Measurements from ENCODE around the gene RACGAP1.

RACGAP1 gene

DNA sequence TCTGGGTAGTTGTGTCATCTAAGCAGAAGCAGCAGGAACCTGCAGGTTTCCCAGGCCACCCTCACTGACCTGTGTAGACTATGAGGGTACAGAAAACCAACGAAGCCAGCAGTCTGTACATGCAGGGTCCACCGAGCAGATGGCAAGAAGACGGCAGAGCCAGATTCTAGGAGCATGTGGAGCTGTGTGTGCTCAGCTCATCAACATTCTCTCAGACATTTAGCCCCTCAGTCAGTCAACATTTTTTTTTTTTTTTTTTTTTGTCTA is 24.8 kb upstream of the RACGAP1 start:
- no peak for DNase-seq (ENCODE audit: low read depth)
- H3K4me3 ChIP-seq (replicated peaks; ENCODE audit: low read depth, low read length), result peak overlapping the region; percentile 19

DNA sequence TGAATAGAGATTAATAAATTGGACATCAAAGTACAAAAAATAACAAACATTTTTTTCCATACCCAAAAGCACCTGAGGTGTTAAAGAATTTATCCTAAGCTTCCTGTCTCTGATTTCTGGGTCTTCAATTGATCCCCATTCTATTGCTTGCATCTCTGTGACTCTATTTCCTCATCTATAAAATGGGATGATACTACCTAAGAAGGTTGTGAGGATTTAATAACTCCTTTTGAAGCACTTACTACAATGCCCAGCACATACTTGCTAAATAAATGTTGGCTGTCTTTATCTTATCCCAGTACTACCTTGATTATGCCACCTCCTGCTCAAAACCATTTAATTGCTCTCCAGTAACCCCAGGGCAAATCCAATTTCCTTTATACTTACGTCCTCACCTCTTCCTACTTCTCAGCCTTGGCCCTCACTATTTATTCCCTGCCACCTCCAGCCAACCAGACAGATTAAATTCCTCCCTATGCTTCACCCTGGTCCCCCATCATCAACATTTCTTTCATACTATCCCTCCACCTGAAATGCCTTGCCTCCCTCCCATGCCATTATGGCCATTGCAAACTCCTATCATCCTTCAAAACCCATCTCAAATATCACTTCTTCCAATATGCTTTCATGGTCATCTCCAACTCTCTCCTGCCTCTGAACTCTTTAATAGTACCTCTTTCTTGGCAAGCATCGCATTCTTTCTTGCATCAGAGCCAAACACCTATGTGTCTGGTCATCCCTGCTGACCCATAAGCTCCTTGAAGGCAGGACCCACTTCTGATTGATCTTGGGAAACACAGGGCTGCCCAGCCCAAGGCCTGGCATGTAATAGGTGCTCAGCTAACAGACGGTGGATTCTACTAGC is 24.2 kb upstream of the RACGAP1 start:
- no peak overlapping the region for H3K4me3 ChIP-seq (replicated peaks; ENCODE audit: low read depth, low read length)
- TF ChIP-seq, protein P1, sequence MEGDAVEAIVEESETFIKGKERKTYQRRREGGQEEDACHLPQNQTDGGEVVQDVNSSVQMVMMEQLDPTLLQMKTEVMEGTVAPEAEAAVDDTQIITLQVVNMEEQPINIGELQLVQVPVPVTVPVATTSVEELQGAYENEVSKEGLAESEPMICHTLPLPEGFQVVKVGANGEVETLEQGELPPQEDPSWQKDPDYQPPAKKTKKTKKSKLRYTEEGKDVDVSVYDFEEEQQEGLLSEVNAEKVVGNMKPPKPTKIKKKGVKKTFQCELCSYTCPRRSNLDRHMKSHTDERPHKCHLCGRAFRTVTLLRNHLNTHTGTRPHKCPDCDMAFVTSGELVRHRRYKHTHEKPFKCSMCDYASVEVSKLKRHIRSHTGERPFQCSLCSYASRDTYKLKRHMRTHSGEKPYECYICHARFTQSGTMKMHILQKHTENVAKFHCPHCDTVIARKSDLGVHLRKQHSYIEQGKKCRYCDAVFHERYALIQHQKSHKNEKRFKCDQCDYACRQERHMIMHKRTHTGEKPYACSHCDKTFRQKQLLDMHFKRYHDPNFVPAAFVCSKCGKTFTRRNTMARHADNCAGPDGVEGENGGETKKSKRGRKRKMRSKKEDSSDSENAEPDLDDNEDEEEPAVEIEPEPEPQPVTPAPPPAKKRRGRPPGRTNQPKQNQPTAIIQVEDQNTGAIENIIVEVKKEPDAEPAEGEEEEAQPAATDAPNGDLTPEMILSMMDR (IDR thresholded peaks at IDR 0.05; ENCODE audit: low read length, missing control alignments), result no peak
- no peak for DNase-seq (ENCODE audit: low read depth)

More for the DNA sequence above, 24.8 kb upstream of the RACGAP1 start:
- TF ChIP-seq, protein P1 (IDR thresholded peaks at IDR 0.05; ENCODE audit: low read length, missing control alignments), result no peak

DNA sequence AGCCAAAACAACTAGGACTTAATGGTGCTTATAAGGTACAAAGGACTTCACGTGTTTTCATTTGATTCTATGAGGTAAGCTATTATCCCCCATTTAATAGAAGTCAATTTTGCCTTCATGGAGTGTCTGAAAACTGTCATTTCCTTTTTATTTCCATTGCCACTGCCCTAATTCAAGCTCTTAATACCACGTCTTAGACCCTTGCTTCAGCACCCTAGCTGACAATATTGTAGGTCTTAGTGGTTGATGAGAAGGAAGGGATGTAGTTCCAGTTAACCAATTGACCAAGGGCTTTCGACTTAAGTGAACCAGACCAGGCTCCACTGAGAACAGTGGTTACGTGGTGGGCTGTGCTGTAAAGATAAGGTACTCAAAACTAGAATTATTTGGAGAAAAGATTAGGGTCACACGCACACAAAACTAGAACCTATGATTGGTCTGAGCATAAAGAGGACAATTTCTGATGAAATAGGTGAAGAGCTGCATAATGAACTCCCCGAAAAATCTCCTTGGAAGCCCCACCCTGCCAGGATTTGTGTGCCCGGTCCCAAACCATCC is 22.5 kb upstream of the RACGAP1 start:
- H3K4me3 ChIP-seq (replicated peaks; ENCODE audit: low read depth, low read length), result no peak overlapping the region
- TF ChIP-seq, protein P1 (IDR thresholded peaks at IDR 0.05; ENCODE audit: low read length, missing control alignments), result no peak

DNA sequence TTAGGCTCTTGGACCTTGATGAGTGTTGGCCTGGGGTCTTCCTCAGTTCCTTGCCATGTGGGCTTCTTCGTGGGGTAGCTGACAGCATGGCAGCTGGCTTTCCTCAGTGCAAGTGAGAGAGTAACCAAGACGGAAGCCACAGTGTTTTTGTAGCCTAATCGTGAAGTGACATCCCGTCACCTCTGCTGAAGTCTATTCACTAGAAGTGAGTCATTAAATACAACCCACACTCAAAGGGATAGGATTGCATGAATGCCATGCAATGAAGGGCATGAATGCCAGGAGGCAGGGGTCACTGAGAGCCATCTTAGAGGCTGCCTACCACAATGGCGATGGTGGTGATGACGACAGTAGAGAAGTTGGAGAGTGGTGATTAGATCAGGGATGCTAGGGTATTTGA is 18.6 kb upstream of the RACGAP1 start:
- H3K4me3 ChIP-seq (replicated peaks; ENCODE audit: low read depth, low read length), result no peak overlapping the region
- TF ChIP-seq, protein P1 (IDR thresholded peaks at IDR 0.05; ENCODE audit: low read length, missing control alignments), result no peak
- DNase-seq (ENCODE audit: low read depth), result no peak

More for the DNA sequence above, 22.5 kb upstream of the RACGAP1 start:
- no peak for DNase-seq (ENCODE audit: low read depth)

DNA sequence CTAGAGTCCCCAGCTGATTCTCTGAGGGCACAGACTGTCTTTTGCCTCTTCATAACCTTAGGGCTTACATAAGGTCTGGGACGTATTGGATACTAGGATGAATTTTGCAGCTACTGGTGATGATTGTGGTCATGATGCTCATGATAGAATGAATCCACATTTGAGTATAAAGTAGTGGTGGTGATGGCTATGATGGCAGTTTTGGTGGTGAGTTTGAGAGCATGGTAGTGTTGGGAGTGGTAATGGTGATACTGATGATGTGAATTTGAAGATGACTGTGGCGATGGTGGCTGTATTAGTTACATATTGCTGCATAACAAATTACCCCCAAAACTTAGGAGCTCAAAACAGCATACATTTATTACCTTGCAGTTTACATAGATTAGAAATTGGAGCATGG is 18.0 kb upstream of the RACGAP1 start:
- no peak for DNase-seq (ENCODE audit: low read depth)
- TF ChIP-seq, protein P1 (IDR thresholded peaks at IDR 0.05; ENCODE audit: low read length, missing control alignments), result no peak
- H3K4me3 ChIP-seq (replicated peaks; ENCODE audit: low read depth, low read length), result no peak overlapping the region

DNA sequence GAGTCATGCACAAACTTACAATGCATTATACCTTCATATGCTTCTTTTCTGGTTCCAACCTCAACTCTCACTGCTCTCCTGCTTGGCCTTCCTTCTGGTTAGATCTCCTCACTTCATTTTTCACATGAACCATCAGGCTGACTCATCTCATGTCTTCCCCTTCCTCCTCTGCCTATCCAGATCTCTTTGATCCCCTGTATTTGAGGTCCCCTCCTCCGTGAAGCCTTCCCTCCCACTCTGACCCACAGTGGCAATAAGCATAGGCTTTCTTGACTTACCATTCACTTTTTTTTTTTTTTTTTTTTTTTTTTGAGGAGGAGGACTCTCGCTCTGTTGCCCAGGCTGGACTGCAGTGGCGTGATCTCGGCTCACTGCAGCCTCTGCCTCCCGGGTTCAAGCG is 17.4 kb upstream of the RACGAP1 start:
- TF ChIP-seq, protein P1 (IDR thresholded peaks at IDR 0.05; ENCODE audit: low read length, missing control alignments), result no peak
- DNase-seq (ENCODE audit: low read depth), result no peak
- no peak overlapping the region for H3K4me3 ChIP-seq (replicated peaks; ENCODE audit: low read depth, low read length)

DNA sequence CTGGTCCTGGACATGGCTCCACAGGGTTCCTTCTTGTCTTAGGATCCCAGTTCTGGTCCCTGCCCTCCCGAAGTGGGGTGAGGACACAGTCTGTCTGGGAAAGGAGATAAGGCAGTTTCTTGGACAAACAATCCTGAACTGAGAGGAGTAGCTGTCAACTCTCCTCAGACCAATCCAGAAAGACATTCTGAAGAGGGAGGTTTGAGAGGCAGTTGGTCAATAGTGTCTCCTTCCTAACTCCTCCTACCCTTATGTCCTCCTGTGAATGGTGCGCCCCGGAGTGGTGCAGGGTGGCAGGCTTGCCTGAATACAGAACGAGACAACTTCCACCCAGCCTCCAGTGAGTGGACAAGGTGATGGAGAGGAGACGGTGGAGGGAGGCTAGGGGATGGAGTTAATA is 16.7 kb upstream of the RACGAP1 start:
- no peak overlapping the region for H3K4me3 ChIP-seq (replicated peaks; ENCODE audit: low read depth, low read length)
- TF ChIP-seq, protein P1 (IDR thresholded peaks at IDR 0.05; ENCODE audit: low read length, missing control alignments), result no peak
- no peak for DNase-seq (ENCODE audit: low read depth)
